Measurements from ENCODE around the gene LNP1. TPM values are rescaled to one million over a fixed set of nuclear protein-coding genes. Genes with fewer than 3 reads are reported as not detected.

The LNP1 gene
- total RNA-seq, 2 experiments from 2014 or later: 8.9 to 12.7 TPM

GRCh38 chr3:100411091-100411982, 10.0 kb downstream of the LNP1 start:
- BruUV-seq (replicated peaks): no TSS peak
- intact Hi-C loops (cut with micrococcal nuclease; ENCODE audit: unreplicated experiment): no loop called here
- no peaks in the 10 kb centered on the region for H3K4me1 ChIP-seq (ENCODE audit: insufficient read depth, low read length, poor library complexity, severe bottlenecking)

GRCh38 chr3:100412912-100413590, 11.7 kb downstream of the LNP1 start:
- intact Hi-C loops (cut with micrococcal nuclease; ENCODE audit: unreplicated experiment): no loop called here
- no peak for DNase-seq (ENCODE audit: low spot score)
- POLR2A ChIA-PET: no interaction called here
- Histone ChIP-seq H3K9me2 (ENCODE audit: insufficient read depth, low read length) (no peaks in the 10 kb centered on the region), H2AFZ (ENCODE audit: low read length) (no peak overlapping the region), H4K20me1 (ENCODE audit: insufficient read depth, low read length) (no peaks in the 10 kb centered on the region), H3K4me1 (ENCODE audit: insufficient read depth, low read length, poor library complexity, severe bottlenecking) (no peaks in the 10 kb centered on the region), H3K27ac (ENCODE audit: low read depth, low read length, poor library complexity, severe bottlenecking) (no peak overlapping the region), H3K79me2 (ENCODE audit: insufficient read depth, low read depth, low read length) (no peaks in the 10 kb centered on the region; the same call in 1 of the 2 replicates), H3K36me3 (ENCODE audit: insufficient read depth, low read length) (peaks cover 30% of the 10 kb centered on the region), H3K4me2 (ENCODE audit: low read length) (no peak overlapping the region), H3K4me3 (ENCODE audit: low read depth, low read length, poor library complexity, severe bottlenecking) (no peak overlapping the region), H3K9me3 (ENCODE audit: low read length) (0 out of 2 replicates have a peak, but pooled peaks cover 2% of the 10 kb centered on the region)
- CTCF ChIA-PET (ENCODE audit: unreplicated experiment): no interaction called here
- TF ChIP-seq EZH2phosphoT487 (IDR thresholded peaks at IDR 0.05; ENCODE audit: borderline replicate concordance, low read depth, low read length): no peak
- no peak for TF ChIP-seq CTCF (conservative IDR thresholded peaks at IDR 0.05; ENCODE audit: low read length)
- no TSS peak for BruUV-seq (replicated peaks)

More at GRCh38 chr3:100411091-100411982, 10.0 kb downstream of the LNP1 start:
- TF ChIP-seq CTCF (conservative IDR thresholded peaks at IDR 0.05; ENCODE audit: low read length) (no peak), EZH2phosphoT487 (IDR thresholded peaks at IDR 0.05; ENCODE audit: borderline replicate concordance, low read depth, low read length) (no peak)
- Histone ChIP-seq H3K79me2 (ENCODE audit: insufficient read depth, low read depth, low read length) (peaks cover 13% of the 10 kb centered on the region; the same call in 1 of the 2 replicates), H3K9me2 (ENCODE audit: insufficient read depth, low read length) (no peaks in the 10 kb centered on the region), H3K27ac (ENCODE audit: low read depth, low read length, poor library complexity, severe bottlenecking) (no peak overlapping the region), H3K9me3 (ENCODE audit: low read length) (peaks cover 16% of the 10 kb centered on the region), H3K4me2 (ENCODE audit: low read length) (no peak overlapping the region), H4K20me1 (ENCODE audit: insufficient read depth, low read length) (no peaks in the 10 kb centered on the region), H3K36me3 (ENCODE audit: insufficient read depth, low read length) (peaks cover 45% of the 10 kb centered on the region), H2AFZ (ENCODE audit: low read length) (no peak overlapping the region), H3K4me3 (ENCODE audit: low read depth, low read length, poor library complexity, severe bottlenecking) (no peak overlapping the region)
- CTCF ChIA-PET (ENCODE audit: unreplicated experiment): no interaction called here
- POLR2A ChIA-PET: interaction anchor here (0.5 to 1.5 kb wide), 2 partner anchors 10 to 64 kb away, joined by 3 to 10 read pairs; partner anchors contain the start of genes LNP1 and TOMM70
- no peak for DNase-seq (ENCODE audit: low spot score)

Measured in OCI-LY7 (cell line).